ENCODE results near the gene ERP27. TPM values are rescaled to one million over a fixed set of nuclear protein-coding genes. Genes with fewer than 3 reads are reported as not detected.

Gene ERP27
- total and polyA plus RNA-seq, 10 donors: 1.3 to 6.4 (median 3.8) TPM

DNA sequence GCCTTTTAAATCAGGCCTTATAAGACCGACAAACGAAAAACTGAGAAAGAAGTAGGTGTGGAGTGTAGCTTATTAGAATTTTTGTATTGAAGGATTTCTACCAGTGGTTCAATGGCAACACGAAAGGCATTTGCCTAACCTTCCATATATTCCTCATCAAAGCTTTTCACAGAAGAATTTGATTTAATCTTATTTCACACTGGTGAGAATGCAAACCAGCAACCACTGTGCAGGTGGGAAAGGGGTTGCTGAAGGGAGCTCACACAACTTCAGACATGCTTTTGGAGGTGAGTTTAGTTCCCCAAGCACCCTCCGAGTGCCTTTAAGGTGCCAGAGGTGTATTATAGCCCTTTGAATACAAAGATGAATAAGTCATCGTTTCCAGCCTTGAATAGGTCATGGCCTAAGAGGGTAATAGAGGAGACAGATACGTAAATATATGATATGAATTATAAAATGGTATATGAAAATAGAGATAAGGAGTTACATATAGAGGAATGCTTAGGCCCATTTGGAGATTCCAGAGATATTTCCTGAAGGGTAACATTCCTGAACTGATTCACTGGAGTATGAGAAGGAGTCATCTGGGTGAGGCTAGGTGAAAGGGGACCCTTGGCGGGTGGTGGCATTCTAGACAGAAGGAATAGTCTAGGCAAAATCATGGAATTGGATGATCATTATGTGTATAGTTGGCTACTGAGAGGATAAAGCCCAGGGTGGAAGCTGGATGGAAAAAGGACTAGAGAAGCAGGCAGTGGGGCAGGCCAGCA, 6.4 kb downstream of the ERP27 start:
- intact Hi-C loops (cut with DNase I; ENCODE audit: low total_unique reads): no loop called here
- no peak overlapping the region for H3K27ac ChIP-seq
- TF ChIP-seq POLR2AphosphoS5 (IDR thresholded peaks at IDR 0.05): no peak
- no peak for TF ChIP-seq POLR2A (IDR thresholded peaks at IDR 0.05)
- 94 to 97% (median 97%) methylated on average over 7 of the region's 7 CpGs for WGBS, 5 donors
- no peak overlapping the region for H3K4me3 ChIP-seq
- no peaks in the 10 kb centered on the region for H3K27me3 ChIP-seq (replicated peaks in 1 of 7)
- H3K4me1 ChIP-seq: peaks cover 0 to 15% (median 0%) of the 10 kb centered on the region in 6 donors
- no peaks in the 10 kb centered on the region for H3K9me3 ChIP-seq
- DNase-seq: no peak
- peaks cover 0 to 89% (median 8%) of the 10 kb centered on the region in 6 donors for H3K36me3 ChIP-seq

DNA sequence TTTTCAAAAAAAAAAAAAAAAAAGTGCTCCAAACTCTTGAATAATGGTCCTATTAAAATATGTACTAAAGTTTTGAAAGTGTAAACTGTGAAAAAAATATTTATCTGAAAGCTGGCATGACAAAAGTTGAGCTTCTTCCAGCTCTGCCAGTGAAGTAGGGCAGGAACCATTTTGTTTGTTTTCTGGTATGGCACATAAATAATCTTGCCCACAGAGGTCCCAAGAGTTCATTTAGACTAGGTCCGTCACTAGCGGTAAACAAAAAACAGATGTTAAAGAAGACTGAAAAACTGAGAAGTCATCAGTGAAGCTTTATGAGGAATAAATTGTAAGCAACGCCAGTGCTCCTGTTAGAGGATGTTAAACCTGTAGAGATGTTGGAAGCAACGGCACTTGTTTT, 7.0 kb downstream of the ERP27 start:
- peaks cover 0 to 83% (median 8%) of the 10 kb centered on the region in 6 donors for H3K36me3 ChIP-seq
- DNase-seq: no peak
- TF ChIP-seq POLR2A (IDR thresholded peaks at IDR 0.05) (no peak), POLR2AphosphoS5 (IDR thresholded peaks at IDR 0.05) (no peak)
- TF ChIP-seq, protein P1, sequence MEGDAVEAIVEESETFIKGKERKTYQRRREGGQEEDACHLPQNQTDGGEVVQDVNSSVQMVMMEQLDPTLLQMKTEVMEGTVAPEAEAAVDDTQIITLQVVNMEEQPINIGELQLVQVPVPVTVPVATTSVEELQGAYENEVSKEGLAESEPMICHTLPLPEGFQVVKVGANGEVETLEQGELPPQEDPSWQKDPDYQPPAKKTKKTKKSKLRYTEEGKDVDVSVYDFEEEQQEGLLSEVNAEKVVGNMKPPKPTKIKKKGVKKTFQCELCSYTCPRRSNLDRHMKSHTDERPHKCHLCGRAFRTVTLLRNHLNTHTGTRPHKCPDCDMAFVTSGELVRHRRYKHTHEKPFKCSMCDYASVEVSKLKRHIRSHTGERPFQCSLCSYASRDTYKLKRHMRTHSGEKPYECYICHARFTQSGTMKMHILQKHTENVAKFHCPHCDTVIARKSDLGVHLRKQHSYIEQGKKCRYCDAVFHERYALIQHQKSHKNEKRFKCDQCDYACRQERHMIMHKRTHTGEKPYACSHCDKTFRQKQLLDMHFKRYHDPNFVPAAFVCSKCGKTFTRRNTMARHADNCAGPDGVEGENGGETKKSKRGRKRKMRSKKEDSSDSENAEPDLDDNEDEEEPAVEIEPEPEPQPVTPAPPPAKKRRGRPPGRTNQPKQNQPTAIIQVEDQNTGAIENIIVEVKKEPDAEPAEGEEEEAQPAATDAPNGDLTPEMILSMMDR (IDR thresholded peaks at IDR 0.05 in 8 of 11, conservative IDR thresholded peaks at IDR 0.05 in 3 of 11): no peak
- no peak overlapping the region for H3K27ac ChIP-seq
- no peaks in the 10 kb centered on the region for H3K27me3 ChIP-seq (replicated peaks in 1 of 7)
- WGBS, 5 donors: 92 to 97% (median 96%) methylated on average over 4 of the region's 4 CpGs
- intact Hi-C loops (cut with DNase I; ENCODE audit: low total_unique reads): no loop called here
- H3K4me1 ChIP-seq: peaks cover 0 to 15% (median 0%) of the 10 kb centered on the region in 6 donors
- no peak overlapping the region for H3K4me3 ChIP-seq
- no peaks in the 10 kb centered on the region for H3K9me3 ChIP-seq

DNA sequence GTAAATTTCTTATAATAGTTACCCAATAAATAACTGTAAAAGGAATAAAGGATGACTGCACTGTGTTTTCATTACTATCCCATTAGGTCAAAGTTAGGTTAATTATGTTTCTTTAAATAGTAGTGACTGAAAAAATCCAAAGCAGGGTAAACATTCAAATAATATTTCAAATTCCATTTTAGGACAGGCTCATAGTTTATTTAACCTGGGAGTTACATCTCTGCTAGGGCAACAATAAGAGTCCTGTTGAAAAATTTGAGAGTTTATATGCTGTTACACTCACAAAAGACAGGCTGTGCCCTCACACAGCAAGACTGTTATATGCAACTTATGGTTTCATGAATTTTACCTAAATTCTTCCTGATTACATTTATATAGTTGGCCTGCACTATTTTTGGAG, 8.0 kb downstream of the ERP27 start:
- Histone ChIP-seq H3K4me1 (peaks cover 0 to 7% (median 0%) of the 10 kb centered on the region in 6 donors), H3K4me3 (no peak overlapping the region), H3K36me3 (peaks cover 0 to 72% (median 8%) of the 10 kb centered on the region in 6 donors), H3K9me3 (no peaks in the 10 kb centered on the region), H3K27me3 (replicated peaks in 1 of 7) (no peaks in the 10 kb centered on the region), H3K27ac (no peak overlapping the region)
- intact Hi-C loops (cut with DNase I; ENCODE audit: low total_unique reads): no loop called here
- no peak for DNase-seq
- TF ChIP-seq, protein P1 (IDR thresholded peaks at IDR 0.05 in 8 of 11, conservative IDR thresholded peaks at IDR 0.05 in 3 of 11): no peak

DNA sequence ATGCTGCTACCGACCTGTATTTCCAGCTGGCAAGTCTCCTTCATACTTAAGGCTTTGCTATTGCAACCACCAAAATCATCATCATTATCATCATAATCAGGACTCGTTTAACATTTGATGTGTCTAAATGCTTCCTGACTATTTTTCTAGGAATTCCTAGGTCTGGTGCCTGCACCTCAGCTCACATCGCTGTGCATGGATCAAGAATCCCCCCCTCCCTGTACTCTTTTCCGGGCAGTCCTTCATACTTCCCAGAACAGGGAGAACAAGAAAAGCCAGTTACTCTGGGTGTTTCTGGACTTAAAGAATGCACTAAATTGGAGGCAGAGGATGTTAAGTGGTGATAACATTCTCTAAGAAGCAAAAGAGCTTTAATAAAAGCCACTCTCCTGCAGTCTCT, 9.4 kb downstream of the ERP27 start:
- no peak overlapping the region for H3K27ac ChIP-seq
- no peaks in the 10 kb centered on the region for H3K27me3 ChIP-seq (replicated peaks in 1 of 7)
- DNase-seq: no peak
- peaks cover 0 to under 1% (median 0%) of the 10 kb centered on the region in 6 donors for H3K4me1 ChIP-seq
- no peak for TF ChIP-seq POLR2A (IDR thresholded peaks at IDR 0.05)
- TF ChIP-seq POLR2AphosphoS5 (IDR thresholded peaks at IDR 0.05): no peak
- TF ChIP-seq, protein P1 (IDR thresholded peaks at IDR 0.05 in 8 of 11, conservative IDR thresholded peaks at IDR 0.05 in 3 of 11): no peak
- intact Hi-C loops (cut with DNase I; ENCODE audit: low total_unique reads): no loop called here
- WGBS, 5 donors: 70 to 82% (median 78%) methylated on average over 4 of the region's 4 CpGs
- no peaks in the 10 kb centered on the region for H3K9me3 ChIP-seq
- no peak overlapping the region for H3K4me3 ChIP-seq
- H3K36me3 ChIP-seq: peaks cover 0 to 59% (median 8%) of the 10 kb centered on the region in 6 donors
